ENCODE results near the gene TRIM50. TPM values are rescaled to one million over a fixed set of nuclear protein-coding genes. Genes with fewer than 3 reads are reported as not detected.
"Not testable (repeated sequence)": the region's sequence is repeated elsewhere in the genome, so short reads cannot be mapped to it uniquely, and the experiment has no call there.

The TRIM50 gene
- total RNA-seq, 2 donors from 2014 or later = not detected

DNA sequence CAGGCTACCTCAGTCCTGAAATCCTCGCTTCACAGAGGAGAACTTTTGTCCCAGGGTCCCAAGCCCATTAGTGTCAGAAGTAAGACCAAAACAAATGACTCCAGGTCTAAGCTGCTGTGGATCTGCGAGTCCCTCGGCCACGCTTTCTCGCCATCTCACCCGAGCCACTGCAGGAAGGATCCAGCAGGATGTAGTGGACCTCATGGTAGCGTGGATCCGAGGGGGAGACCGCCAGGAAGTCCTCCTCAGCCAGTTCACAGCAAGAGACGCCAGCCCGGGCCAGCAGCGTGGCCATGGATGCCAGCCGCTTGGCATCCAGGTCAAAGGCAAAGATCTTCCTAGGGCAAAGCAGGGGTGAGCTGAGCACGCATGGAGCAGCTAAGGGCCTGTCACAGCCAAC is 23.8 kb downstream of the TRIM50 start:
- Histone ChIP-seq H3K4me3 (no peak overlapping the region), H3K27ac (no peak overlapping the region), H3K4me1 (peaks cover 0 to 8% of the 10 kb centered on the region in 2 donors), H3K27me3 (no peaks in the 10 kb centered on the region), H3K9me3 (no peaks in the 10 kb centered on the region), H3K36me3 (peaks cover 16% of the 10 kb centered on the region)
- DNase-seq (ENCODE audit: low spot score) = peak; percentile 40
- TF ChIP-seq, protein P1, sequence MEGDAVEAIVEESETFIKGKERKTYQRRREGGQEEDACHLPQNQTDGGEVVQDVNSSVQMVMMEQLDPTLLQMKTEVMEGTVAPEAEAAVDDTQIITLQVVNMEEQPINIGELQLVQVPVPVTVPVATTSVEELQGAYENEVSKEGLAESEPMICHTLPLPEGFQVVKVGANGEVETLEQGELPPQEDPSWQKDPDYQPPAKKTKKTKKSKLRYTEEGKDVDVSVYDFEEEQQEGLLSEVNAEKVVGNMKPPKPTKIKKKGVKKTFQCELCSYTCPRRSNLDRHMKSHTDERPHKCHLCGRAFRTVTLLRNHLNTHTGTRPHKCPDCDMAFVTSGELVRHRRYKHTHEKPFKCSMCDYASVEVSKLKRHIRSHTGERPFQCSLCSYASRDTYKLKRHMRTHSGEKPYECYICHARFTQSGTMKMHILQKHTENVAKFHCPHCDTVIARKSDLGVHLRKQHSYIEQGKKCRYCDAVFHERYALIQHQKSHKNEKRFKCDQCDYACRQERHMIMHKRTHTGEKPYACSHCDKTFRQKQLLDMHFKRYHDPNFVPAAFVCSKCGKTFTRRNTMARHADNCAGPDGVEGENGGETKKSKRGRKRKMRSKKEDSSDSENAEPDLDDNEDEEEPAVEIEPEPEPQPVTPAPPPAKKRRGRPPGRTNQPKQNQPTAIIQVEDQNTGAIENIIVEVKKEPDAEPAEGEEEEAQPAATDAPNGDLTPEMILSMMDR (IDR thresholded peaks at IDR 0.05) = no peak

DNA sequence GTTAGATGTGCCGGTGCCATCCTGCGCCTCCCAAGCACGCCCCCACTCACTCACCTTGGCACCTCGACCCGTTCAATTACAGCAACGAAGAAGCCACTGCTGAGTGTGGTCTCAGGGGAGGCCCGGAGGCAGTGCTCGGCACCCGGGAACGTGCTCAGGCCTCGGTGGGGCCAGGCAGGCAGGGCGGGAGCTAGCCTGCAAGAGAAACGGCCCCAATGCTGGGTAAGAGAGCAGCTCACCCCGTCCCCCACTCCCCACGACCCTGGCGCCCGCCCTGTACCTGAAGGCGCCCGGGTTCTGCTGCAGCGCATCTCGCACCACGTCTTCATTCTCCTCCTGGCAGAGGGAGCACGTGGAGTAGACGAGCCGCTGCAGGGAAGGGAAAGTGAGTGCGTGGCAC is 24.3 kb downstream of the TRIM50 start:
- no peaks in the 10 kb centered on the region for H3K9me3 ChIP-seq
- no peaks in the 10 kb centered on the region for H3K27me3 ChIP-seq
- TF ChIP-seq, protein P1 (IDR thresholded peaks at IDR 0.05) = no peak
- H3K4me1 ChIP-seq = peaks cover 0 to 4% of the 10 kb centered on the region in 2 donors
- peak; percentile 18 for DNase-seq (ENCODE audit: low spot score)
- H3K36me3 ChIP-seq = peaks cover 16% of the 10 kb centered on the region
- H3K27ac ChIP-seq = no peak overlapping the region
- no peak overlapping the region for H3K4me3 ChIP-seq

DNA sequence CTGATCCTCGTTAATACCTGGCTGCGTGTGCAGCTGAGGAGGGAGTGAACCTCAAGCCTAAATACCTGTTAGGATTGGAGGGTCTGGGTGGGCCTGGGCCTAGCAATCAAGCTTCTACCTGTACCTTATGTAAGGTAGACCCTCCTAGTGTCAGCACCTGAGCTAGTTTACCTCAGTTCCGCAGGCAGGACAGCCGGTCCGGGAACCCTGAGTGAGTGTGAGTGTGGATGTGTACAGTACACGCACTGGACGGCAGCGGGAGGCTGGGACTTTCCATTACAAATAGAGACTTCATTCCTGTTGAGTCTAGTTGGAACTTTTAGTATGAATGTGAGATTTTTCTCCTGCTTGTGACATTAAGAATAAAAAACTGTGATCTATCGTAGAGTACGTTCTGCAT is 25.0 kb downstream of the TRIM50 start:
- DNase-seq (ENCODE audit: low spot score) = peak; percentile 11
- not testable (repeated sequence) for H3K9me3 ChIP-seq, H3K4me3 ChIP-seq, H3K27ac ChIP-seq, H3K4me1 ChIP-seq, H3K27me3 ChIP-seq
- H3K36me3 ChIP-seq = peaks cover 16% of the 10 kb centered on the region

DNA sequence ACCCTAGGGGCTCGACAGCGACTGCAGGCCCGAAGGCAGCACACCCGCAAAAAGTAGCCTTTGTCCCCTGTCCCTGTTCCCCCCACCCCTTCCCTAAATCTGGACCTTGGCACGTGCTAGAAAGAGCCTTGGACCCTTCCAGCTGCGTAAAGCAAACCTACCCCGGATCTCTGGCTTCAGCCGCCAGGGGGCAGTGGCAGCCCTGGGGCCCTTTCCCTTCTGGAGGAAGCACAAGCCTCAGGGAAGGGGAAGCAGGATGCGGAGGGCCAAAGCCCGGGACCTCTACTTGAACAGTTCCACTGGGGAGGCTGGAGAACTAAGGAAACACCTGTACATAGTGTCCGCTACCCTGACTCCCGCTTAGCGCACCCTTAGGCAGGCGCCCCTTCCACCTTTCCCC is 26.8 kb downstream of the TRIM50 start:
- not testable (repeated sequence) for H3K27ac ChIP-seq; H3K4me3 ChIP-seq; H3K27me3 ChIP-seq; DNase-seq (ENCODE audit: low spot score); H3K9me3 ChIP-seq; H3K4me1 ChIP-seq
- peaks cover 16% of the 10 kb centered on the region for H3K36me3 ChIP-seq

DNA sequence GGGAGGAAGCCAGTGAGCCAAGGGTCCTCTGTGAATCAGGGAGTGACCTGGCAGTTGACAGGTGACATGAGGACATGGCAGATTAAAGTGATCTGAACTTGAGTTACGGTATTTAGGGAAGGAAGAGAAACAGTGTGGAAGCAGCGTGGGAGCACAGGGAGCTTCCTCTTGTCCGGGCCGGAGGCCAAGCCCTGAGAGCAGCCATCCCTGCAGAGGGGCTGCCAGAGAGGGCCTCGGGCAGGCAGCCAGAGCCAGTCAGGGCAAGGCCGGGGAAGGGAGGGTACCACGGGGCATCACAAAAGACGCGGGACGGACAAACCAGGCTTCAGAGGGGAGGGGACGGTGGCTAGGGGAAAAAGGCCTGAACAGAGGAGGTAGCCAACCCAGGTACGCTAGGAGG is 28.1 kb downstream of the TRIM50 start:
- not testable (repeated sequence) for H3K27me3 ChIP-seq; H3K9me3 ChIP-seq; H3K27ac ChIP-seq; H3K4me1 ChIP-seq; H3K4me3 ChIP-seq; DNase-seq (ENCODE audit: low spot score)
- H3K36me3 ChIP-seq = peaks cover 16% of the 10 kb centered on the region

DNA sequence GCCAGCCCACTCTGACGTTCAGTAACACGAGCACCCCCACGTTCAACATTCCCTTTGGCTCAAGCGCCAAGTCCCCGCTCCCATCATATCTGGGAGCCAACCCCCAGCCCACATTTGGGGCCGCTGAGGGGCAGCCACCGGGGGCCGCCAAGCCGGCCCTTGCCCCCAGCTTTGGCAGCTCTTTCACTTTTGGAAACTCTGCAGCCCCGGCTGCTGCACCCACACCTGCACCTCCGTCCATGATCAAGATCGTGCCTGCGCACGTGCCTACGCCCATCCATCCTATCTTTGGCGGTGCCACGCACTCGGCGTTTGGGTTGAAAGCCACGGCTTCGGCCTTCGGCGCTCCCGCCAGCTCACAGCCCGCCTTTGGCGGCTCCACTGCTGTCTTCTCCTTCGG is 30.2 kb downstream of the TRIM50 start:
- not testable (repeated sequence) for H3K36me3 ChIP-seq; H3K27ac ChIP-seq; H3K4me1 ChIP-seq; H3K9me3 ChIP-seq; DNase-seq (ENCODE audit: low spot score); H3K4me3 ChIP-seq; H3K27me3 ChIP-seq

DNA sequence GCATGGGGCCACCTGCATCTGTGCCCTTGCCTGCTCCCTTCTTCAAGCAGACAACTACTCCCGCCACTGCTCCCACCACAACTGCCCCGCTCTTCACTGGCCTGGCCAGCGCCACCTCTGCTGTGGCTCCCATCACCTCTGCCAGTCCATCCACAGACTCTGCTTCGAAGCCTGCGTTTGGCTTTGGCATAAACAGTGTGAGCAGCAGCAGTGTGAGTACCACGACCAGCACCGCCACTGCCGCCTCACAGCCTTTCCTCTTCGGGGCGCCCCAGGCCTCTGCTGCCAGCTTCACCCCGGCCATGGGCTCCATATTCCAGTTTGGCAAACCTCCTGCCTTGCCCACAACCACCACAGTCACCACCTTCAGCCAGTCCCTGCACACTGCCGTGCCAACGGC is 30.6 kb downstream of the TRIM50 start:
- not testable (repeated sequence) for H3K4me1 ChIP-seq; DNase-seq (ENCODE audit: low spot score); H3K36me3 ChIP-seq; H3K27ac ChIP-seq; H3K9me3 ChIP-seq; H3K4me3 ChIP-seq; H3K27me3 ChIP-seq

DNA sequence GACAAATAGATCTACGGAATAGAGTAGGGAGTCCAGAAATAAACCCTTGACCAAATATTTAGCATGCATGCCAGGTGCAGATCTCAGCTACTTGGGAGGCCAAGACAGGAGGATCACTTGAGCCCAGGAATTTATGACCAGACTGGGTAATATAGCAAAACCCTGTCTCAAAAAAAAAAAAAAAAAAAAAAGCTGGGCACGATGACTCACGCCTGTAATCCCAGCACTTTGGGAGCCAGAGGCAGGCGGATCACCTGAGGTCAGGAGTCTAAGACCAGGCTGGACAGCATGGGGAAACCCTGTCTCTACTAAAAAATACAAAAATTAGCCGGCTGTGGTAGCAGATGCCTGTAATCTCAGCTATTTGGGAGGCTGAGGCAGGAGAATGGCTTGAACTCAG is 50.7 kb downstream of the TRIM50 start:
- not testable (repeated sequence) for H3K4me3 ChIP-seq; H3K36me3 ChIP-seq; H3K9me3 ChIP-seq; DNase-seq (ENCODE audit: low spot score); H3K4me1 ChIP-seq; H3K27ac ChIP-seq; H3K27me3 ChIP-seq

DNA sequence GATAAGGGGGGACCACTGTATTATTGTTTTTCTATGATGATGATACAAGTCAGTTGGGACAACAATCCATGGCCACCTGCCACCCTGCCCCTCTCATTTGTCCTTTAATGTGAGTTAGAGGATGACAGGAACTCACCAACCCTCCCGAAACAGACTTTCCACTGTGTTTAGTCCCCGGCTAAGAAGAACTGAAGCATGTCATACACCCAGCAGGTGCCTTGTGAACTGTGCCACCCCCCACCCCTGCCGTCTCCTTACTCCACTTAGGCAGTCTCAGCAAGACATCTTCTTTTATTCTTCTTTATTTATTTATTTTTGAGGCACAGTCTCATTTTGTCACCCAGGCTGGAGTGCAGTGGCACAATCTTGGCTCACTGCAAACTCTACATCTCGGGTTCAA is 60.1 kb downstream of the TRIM50 start:
- DNase-seq (ENCODE audit: low spot score) = not testable (repeated sequence)

DNA sequence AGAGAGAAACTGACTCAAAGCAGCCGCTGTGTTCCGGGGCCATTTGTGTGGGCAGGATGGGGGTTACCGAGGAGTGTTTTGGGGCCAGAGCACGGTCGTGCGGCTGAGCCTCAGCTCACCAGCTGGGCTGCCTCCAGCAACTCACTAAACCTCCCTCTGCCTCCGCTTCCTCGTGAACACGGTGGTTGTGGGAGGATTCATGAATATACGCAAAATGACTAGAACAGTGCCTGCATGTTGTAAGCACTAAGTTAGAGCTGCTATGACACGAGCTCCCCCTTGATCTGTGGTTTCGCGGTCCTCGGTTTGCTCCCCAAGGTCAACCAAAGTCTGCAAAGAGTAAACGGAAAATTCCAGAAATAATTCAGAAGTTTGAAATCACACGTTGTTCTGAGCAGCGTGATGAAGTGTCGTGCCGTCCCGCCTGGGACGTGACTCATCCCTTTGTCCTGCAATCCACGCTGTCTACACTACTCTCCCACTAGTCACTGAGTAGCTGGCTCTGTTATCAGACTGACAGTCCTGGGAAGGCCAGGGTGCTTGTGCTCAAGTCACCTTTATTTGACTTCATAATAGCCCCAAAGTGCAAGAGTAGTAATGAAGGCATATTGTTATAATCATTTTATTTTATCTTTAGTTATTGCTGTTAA is 61.0 kb downstream of the TRIM50 start:
- not testable (repeated sequence) for H3K9me3 ChIP-seq; DNase-seq (ENCODE audit: low spot score); H3K4me1 ChIP-seq; H3K4me3 ChIP-seq; H3K27ac ChIP-seq; H3K27me3 ChIP-seq; H3K36me3 ChIP-seq

More for the DNA sequence above, 60.1 kb downstream of the TRIM50 start:
- not testable (repeated sequence) for H3K9me3 ChIP-seq, H3K4me1 ChIP-seq, H3K27me3 ChIP-seq, H3K36me3 ChIP-seq, H3K27ac ChIP-seq, H3K4me3 ChIP-seq

Other genes starting within 250 kb of the TRIM50 start
- not detected for gene SPDYE9, start 242.0 kb downstream of the TRIM50 start, total RNA-seq
- gene NSUN5, start 19.3 kb downstream of the TRIM50 start, total RNA-seq = 10 to 100 TPM; 13.0 to 15.8 TPM
- not detected for gene FKBP6, start 79 bp upstream of the TRIM50 start, total RNA-seq
- gene FZD9, start 105.7 kb upstream of the TRIM50 start, total RNA-seq = under 1 TPM in 1 of 2 donors, not detected in 1; 0.47 TPM
- 10 to 100 TPM; 29.0 to 37.7 TPM for gene BAZ1B, start 194.2 kb upstream of the TRIM50 start, total RNA-seq
- 100 to 1,000 TPM; 108 to 128 TPM for gene BCL7B, start 229.6 kb upstream of the TRIM50 start, total RNA-seq

Measured in right atrium auricular region (tissue), 2 donors.